GM18517 (cell line): ENCODE results near the gene NAPA.
"Not testable (repeated sequence)": the region's sequence is repeated elsewhere in the genome, so short reads cannot be mapped to it uniquely, and the experiment has no call there.

ENCODE experiments used
- ATAC-seq: cut with Tn5 transposase; IDR thresholded peaks from one replicate; pipeline ENCODE4 v1.9.1; 2021; ENCODE audit warnings: mild to moderate bottlenecking, moderate library complexity; ENCODE audit not compliant: unreplicated experiment

Gene NAPA

DNA sequence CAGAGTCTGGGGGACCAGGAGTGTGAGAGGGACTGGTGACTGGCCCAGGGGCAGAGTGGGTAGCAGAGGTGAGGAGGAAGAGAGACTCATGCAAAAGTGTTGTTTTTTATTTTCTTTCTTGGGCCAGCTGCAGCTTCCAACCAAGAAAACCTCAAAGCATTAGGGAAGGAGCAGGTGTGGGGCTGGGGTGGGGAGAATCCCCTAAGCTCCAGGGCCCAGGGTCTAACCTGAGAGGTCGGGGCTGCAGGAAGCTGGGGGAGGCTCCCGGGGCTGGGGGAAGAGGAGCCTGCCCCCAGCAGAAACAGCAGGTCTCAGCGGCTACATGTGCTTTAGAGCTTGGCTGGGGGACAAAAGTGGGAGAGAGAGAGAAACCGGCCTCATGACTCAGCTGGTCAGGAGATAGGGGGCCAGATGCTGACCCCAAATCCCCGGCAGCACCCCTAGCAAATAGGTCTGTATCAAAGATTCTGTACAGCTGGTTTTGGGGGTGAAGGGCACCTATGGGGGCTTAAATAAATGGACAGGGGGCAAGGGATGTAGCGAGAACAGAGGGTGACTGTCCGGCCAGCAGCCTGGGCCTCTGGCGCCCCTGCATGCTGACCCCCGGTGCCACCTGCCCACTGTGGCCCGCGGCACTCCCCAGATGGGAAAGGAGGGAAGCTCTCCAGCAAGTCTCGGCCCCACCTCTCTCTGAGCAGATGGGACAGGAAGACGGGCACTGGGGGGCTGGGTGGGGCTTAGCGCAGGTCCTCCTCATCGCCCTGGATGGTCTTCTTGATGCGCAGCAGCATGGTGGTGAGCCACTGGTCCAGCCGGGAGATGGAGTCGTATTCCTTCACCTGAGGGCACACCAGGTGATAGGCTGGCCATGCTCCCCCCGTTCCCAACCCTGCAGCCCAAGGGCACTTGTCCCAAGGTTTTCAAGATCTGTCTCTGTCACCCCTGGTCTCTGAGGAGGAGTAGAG lies 27.0 kb downstream of the NAPA start:
- ATAC-seq = no peak

DNA sequence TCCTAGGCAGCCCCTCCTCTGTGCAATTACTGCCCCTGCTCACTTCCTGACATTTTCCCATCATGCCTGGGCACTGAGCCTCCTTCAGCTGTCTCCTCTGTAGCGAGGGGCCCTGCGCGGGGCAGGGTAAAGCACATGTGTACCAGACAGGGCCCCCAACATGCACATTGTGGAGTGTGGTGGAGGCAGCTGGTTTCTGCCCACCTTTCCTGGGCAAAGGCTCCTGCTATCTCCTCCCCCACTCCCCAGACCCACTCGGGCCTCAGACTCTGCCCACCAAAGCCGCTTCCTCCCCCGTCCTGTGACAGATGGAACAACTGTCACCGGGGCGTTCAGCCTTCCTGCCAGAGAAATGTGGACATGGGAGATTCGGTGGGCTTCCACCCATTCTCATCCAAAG lies 28.0 kb downstream of the NAPA start:
- no peak for ATAC-seq

DNA sequence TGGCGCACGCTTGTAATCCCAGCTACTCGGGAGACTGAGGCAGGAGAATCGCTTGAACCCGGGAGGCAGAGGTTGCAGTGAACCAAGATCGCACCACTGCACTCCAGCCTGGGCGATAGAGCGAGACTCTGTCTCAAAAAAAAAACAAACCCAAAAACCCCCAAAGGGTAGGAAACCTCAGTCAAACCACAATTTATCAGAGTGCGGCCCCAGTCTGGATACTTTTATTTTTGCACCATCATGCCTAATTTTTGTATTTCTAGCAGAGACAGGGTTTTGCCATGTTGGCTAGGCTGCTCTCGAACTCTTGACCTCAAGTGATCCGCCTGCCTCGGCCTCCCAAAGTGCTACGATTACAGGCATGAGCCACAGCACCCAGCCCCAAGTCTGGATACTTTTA lies 28.6 kb downstream of the NAPA start:
- ATAC-seq = not testable (repeated sequence)

DNA sequence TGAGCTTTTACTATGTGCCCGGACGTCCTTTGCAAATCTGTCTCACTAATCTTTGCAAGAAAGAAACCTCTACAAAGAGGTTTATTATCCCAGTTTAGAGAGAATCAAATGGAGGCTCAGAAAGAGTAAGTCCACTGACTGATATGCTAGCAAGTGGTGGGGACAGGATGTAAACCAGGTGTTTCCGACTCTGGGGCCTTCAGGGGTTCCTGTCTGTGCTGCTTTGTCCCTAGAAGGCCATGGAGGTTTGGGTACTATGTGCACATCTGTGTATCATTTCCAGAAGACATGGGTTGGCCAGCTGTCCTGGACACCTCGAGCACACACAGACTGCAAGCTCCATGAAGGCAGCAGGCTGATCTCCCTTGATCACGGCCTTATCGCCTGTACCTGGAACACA lies 29.7 kb downstream of the NAPA start:
- ATAC-seq = no peak

DNA sequence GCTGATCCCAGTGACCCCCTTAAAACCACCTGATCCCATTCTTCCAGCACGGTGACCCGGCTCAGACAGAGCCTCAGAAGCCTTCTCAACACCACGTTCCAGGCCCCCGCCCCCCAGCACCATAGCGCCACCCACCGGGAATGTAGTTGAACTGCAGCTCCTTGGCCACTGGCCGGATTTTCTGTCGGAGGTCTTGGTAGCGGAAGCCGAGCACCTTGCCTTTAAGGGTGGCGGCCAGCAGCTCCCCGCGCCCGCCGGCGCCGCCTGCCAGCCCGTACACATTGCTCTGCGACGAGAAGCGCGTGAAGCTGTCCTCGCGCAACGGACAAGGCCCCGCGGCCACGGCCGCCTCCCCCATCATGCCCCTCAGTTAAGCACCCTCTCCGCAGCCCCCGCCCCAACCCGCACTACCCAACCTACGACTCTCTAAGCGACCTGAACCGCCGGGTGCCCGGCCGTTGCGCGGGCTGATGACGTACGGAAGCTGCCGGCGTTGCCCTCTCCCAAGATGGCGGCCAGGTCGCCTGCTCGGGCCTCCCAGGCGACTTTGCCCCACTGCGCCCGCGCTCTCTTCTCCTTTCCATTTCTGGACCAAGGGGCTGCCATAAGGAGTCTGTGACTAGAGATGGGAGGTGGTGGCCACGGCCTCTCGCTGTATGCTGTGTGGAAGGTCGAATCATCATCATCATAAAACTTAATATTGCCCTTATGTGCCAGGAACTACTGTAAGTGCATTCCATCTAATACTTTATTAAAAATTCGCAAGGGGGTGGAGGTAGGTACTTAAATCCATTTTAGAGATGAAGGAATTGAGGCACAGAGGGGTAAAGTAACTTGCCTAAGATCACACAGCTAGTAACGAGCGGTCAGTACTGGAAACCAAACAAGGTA lies 30.8 kb downstream of the NAPA start, which contains the start of gene KPTN:
KPTN (minus strand) TSS at position 420 of the 891 bp plus-strand sequence; CDS start at position 361, 59 bp downstream.
- ATAC-seq = peak; percentile 57

GRCh38 chr19:47483200-47483599 lies 31.7 kb downstream of the NAPA start:
- no peak for ATAC-seq

- no peak for ATAC-seq
Observed at GRCh38 chr19:47481460-47482052, 33.3 kb downstream of the NAPA start.

DNA sequence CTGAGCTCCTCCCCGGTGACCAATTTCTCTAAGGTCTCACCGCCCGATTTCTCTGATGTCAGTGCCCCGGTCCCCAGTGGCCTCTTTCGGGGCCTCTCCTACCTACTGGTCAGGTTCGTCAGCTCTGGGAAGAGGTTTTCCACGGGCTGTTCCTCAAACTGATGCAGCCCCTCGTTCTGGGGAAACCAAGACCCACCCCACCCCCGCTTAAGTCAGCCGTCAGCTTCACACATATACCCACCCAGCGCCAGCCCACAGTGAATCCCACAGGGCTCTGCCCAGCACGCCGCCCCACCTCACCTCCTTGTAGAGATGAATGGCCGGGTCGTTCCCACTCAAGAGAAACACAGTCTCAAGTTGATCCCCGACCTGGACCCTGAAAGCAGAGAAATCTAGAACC lies 34.2 kb downstream of the NAPA start:
- ATAC-seq = no peak

DNA sequence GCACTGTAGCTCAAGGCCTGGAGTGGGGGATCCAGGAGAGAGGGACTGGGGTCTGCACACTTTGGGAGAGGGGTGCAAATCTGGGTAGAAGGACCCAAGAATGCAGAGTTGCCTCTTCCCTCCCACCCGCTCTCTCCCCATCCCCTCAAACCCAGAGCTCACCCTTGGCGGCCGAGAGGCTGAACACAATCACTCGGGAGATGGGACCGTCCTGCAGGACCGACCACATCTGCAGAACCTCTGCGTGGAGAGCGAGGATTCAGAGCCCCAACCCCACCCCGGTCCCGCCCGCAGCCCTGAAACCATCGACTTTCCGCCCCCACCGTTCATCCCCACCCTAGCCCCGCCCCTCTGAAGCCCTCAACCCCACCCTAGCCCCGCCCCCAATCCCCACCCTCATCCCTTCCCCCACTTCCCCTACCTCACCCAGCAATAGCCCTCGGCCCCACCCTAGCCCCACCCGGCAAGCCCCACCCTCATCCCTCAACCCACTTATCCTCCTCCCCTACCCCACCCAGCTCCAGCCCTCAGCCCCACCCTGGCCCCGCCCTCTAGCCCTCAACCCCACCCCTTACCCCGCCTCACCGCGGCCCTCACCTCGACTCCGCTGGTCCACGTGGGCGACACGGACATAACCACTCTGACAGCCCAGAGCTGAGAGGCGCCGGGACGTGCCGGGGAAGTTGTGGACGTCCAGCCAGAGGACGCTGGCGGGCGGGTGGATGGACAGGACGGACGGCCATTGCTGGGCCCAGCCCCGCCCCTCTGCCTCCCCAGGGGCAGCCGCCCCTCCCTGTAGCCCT lies 35.0 kb downstream of the NAPA start:
- ATAC-seq = no peak

DNA sequence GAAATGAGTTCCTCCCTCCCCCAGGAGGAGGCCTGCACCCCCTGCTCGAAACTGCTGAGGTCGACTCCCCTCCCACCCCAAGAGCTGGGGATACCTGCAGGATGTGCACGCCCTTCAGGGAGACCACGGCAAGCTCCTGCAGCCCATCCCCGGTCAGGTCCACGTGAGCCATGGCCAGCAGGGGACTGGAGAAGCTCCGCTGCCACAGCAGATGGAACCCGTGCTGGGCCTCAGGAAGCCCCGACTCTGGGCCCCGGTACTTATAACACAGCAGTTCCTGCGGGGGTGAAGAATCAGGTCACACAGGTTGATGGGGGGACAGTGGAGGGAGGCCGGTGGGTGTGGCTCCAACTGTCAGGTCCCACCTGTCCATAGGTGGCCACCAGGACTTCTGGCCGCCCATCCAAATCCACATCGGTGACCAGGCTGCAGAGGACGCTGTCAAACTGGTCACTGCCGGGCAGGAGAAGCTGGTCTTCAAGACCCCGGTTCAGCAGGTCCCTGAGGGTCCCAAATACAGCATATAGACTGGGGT lies 38.4 kb downstream of the NAPA start:
- ATAC-seq = no peak

DNA sequence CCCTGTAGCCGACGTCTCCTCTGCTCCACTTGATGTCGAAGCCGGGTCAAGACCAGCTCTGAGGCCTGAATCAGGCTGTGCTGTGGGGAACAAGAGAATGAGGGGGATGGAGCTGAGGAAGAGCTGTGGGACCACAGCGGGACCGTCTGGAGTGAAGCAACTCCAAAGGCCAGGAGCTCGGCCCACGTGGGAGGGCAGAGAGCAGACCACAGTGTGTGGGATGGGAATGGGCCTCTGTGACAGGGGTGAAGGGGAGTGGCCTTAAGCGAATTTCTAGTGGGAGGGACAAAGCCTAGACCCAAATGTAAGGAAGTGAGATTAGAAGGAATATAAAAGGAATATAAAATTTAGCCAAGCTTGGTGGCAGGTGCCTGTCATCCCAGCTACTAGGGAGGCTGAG lies 39.4 kb downstream of the NAPA start:
- no peak for ATAC-seq

GRCh38 chr19:47473336-47473735 lies 41.5 kb downstream of the NAPA start:
- ATAC-seq = no peak

- ATAC-seq = no peak
Observed at GRCh38 chr19:47471733-47472457, 43.0 kb downstream of the NAPA start, which contains the start of gene SLC8A2. TSS of gene SLC8A2 (minus strand) at chr19:47471893. CDS start at chr19:47466403, 5,490 bp downstream.

DNA sequence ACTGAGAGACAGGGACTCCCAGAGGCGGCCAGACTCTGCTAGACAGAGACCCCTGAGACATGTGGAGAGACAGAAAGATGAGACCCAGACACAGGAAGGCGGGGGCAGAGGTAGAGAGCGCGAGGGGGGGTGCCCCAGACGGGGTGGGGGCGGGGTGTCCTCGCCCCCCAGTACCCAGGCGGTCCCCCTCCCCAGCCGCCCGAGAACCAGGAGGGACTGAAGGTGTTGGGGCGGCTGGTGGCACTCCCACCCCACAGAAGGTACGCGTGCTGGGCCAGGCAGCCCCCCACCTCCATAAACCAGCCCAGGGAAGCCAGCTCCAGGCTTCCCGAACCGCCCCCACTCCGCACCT lies 43.5 kb downstream of the NAPA start:
- no peak for ATAC-seq

GRCh38 chr19:47470447-47471195 lies 44.2 kb downstream of the NAPA start:
- no peak for ATAC-seq

GRCh38 chr19:47469719-47470118 lies 45.1 kb downstream of the NAPA start:
- no peak for ATAC-seq

DNA sequence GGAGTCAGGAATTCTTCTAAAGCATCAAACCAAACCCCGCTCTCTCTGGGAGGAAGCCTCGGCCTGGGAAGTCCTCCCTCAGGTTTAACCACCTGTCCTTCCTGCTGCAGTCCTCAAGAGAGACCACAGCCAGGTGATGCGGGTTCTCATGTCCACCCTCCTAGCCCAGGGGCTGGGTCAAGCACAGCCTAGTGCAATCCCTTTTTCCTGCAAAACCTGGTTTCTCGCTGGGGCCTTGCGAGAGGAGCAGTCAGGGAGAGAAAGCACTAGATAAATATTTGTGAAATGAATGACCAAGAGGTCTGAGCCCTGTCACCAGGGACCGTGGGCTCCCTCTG lies 45.5 kb downstream of the NAPA start:
- no peak for ATAC-seq

- no peak for ATAC-seq
Observed at GRCh38 chr19:47467914-47468313, 46.9 kb downstream of the NAPA start.

DNA sequence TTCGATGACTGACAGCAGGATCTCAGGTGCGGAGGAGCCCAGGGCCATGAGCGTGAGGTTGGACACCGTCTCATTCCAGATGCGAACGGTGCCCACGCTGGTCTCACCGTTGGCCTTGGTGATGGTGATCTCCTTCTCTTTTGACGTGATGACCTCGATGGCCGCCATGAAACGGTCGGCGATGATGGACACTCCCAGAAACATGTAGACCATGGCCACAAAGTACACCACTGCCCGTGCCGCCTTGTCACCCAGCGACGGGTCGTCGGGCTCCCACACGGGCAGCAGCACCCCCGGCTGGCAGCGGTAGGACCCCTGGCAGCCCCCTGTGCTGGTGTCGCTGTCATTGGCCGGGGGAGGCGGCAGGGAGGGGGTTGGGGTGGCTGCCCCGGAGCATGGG lies 48.9 kb downstream of the NAPA start:
- no peak for ATAC-seq
